Spinal cord (tissue), 10 donors: ENCODE measurements around the gene KRTAP10-10. TPM values are rescaled to one million over a fixed set of nuclear protein-coding genes. Genes with fewer than 3 reads are reported as not detected.
"Not testable (repeated sequence)": the region's sequence is repeated elsewhere in the genome, so short reads cannot be mapped to it uniquely, and the experiment has no call there.

ENCODE experiments used
- DNase-seq, 6 donors: peaks; one replicate each; pipeline versions ENCODE4 v3.0.0 to v3.0.0-alpha.2; 2013 to 2015; ENCODE audit warnings: low spot score in 6 of 6, low read depth in 4 of 6
- H3K27ac ChIP-seq: one replicate; pipeline ENCODE4 v1.5.1; 2013; ENCODE audit warnings: low read depth, low read length, control low read depth
- H3K27me3 ChIP-seq: one replicate; pipeline ENCODE4 v1.6.1; 2013; ENCODE audit warnings: low read length; ENCODE audit not compliant: control insufficient read depth, insufficient read depth
- H3K36me3 ChIP-seq: one replicate; pipeline ENCODE4 v1.6.1; 2013; ENCODE audit warnings: low read length; ENCODE audit not compliant: control insufficient read depth, insufficient read depth
- H3K4me1 ChIP-seq: one replicate; pipeline ENCODE4 v1.6.1; 2013; ENCODE audit warnings: low read length; ENCODE audit not compliant: control insufficient read depth, insufficient read depth
- H3K4me3 ChIP-seq: one replicate; pipeline ENCODE4 v1.5.1; 2013; ENCODE audit warnings: low read depth, low read length, control low read depth
- H3K9me3 ChIP-seq: one replicate; pipeline ENCODE4 v1.6.1; 2013; ENCODE audit warnings: low read length; ENCODE audit not compliant: control insufficient read depth, insufficient read depth
- WGBS: methylation state at CpG from one replicate; pipeline ENCODE4 v1.1.5; 2013; ENCODE audit warnings: missing lambda C conversion rate; ENCODE audit not compliant: insufficient coverage; 5-methylcytosine and 5-hydroxymethylcytosine counted together
- polyA plus RNA-seq, 2 donors: library from polyadenylated mRNA; unstranded; fragments of 120-200 nt; gene quantifications; one replicate each; pipeline ENCODE4 v1.2.1, GENCODE V29; 2013; ENCODE audit not compliant: insufficient read length in 2 of 2
- total RNA-seq, 2 donors: library from RNA; depleted of rRNA in 1 of 2; stranded (reverse); fragments of 120-200 nt in 1 of 2; fragments of >200 nt in 1 of 2; gene quantifications; one replicate each; pipeline versions ENCODE4 v1.2.3 to v1.2.4, GENCODE V29; 2013 to 2014
- donor health status: healthy.

KRTAP10-10 gene
- total and polyA plus RNA-seq, 4 donors, result not detected

- not testable (repeated sequence) for DNase-seq, H3K9me3 ChIP-seq, H3K27me3 ChIP-seq
These were observed 744 bp downstream of the KRTAP10-10 start for GRCh38 chr21:44637851-44638348.

GRCh38 chr21:44638506-44639330 is 1.6 kb downstream of the KRTAP10-10 start:
- DNase-seq, H3K27me3 ChIP-seq, H3K4me1 ChIP-seq, H3K27ac ChIP-seq, H3K4me3 ChIP-seq, H3K36me3 ChIP-seq, H3K9me3 ChIP-seq: not testable (repeated sequence)
- WGBS, result 90% methylated on average over 15 of the region's 21 CpGs

More at GRCh38 chr21:44637851-44638348, 744 bp downstream of the KRTAP10-10 start:
- not testable (repeated sequence) for H3K36me3 ChIP-seq, H3K4me3 ChIP-seq, H3K27ac ChIP-seq, H3K4me1 ChIP-seq
- 58% methylated on average over 3 of the region's 12 CpGs for WGBS

GRCh38 chr21:44639331-44639655 is 2.1 kb downstream of the KRTAP10-10 start:
- no peak for DNase-seq
- peaks cover 5% of the 10 kb centered on the region for H3K9me3 ChIP-seq
- no peaks in the 10 kb centered on the region for H3K36me3 ChIP-seq
- H3K4me1 ChIP-seq, result peaks cover 8% of the 10 kb centered on the region
- no peak overlapping the region for H3K4me3 ChIP-seq
- H3K27ac ChIP-seq, result no peak overlapping the region
- no peaks in the 10 kb centered on the region for H3K27me3 ChIP-seq
- WGBS, result 89% methylated on average over 12 of the region's 12 CpGs

- Histone ChIP-seq H3K4me3 (no peak overlapping the region), H3K4me1 (peaks cover 8% of the 10 kb centered on the region), H3K27me3 (no peaks in the 10 kb centered on the region), H3K27ac (no peak overlapping the region), H3K36me3 (no peaks in the 10 kb centered on the region), H3K9me3 (peaks cover 7% of the 10 kb centered on the region)
- 83% methylated on average over 4 of the region's 5 CpGs for WGBS
- DNase-seq, result no peak
These were observed 3.6 kb downstream of the KRTAP10-10 start for GRCh38 chr21:44640761-44641160.

- Histone ChIP-seq H3K4me1 (peaks cover 8% of the 10 kb centered on the region), H3K9me3 (peaks cover 7% of the 10 kb centered on the region), H3K27ac (no peak overlapping the region), H3K36me3 (no peaks in the 10 kb centered on the region), H3K27me3 (no peaks in the 10 kb centered on the region), H3K4me3 (no peak overlapping the region)
- 58% methylated on average over 11 of the region's 14 CpGs for WGBS
- peak in 1 of 6 donors; percentile 59 for DNase-seq
These were observed 6.7 kb downstream of the KRTAP10-10 start for GRCh38 chr21:44643741-44644310.

- Histone ChIP-seq H3K36me3 (no peaks in the 10 kb centered on the region), H3K27ac (no peak overlapping the region), H3K4me3 (no peak overlapping the region), H3K9me3 (peaks cover 7% of the 10 kb centered on the region), H3K4me1 (peaks cover 8% of the 10 kb centered on the region), H3K27me3 (no peaks in the 10 kb centered on the region)
- WGBS, result no CpG with 5 or more reads among the region's 2 CpGs
- no peak for DNase-seq
These were observed 7.7 kb downstream of the KRTAP10-10 start for GRCh38 chr21:44644878-44645277.

- H3K4me3 ChIP-seq, H3K27me3 ChIP-seq, H3K27ac ChIP-seq, H3K36me3 ChIP-seq, H3K9me3 ChIP-seq, H3K4me1 ChIP-seq: not testable (repeated sequence)
- DNase-seq, result peak in 1 of 6 donors; percentile 10
- WGBS, result 68% methylated on average over 21 of the region's 21 CpGs
These were observed 9.4 kb downstream of the KRTAP10-10 start, which contains the start of gene KRTAP10-11 for GRCh38 chr21:44646366-44647221. KRTAP10-11 (plus strand) TSS chr21:44646414; CDS start chr21:44646459, 45 bp downstream.

GRCh38 chr21:44647222-44647552 is 10.0 kb downstream of the KRTAP10-10 start:
- Histone ChIP-seq H3K9me3 (peaks cover 6% of the 10 kb centered on the region), H3K27ac (no peak overlapping the region), H3K4me3 (no peak overlapping the region), H3K4me1 (peaks cover 8% of the 10 kb centered on the region), H3K36me3 (no peaks in the 10 kb centered on the region), H3K27me3 (no peaks in the 10 kb centered on the region)
- DNase-seq, result peak in 2 of 6 donors; percentile 24 to 27
- 36% methylated on average over 8 of the region's 8 CpGs for WGBS

GRCh38 chr21:44648557-44649311 is 11.6 kb downstream of the KRTAP10-10 start:
- Histone ChIP-seq H3K27ac (no peak overlapping the region), H3K27me3 (no peaks in the 10 kb centered on the region), H3K4me3 (no peak overlapping the region), H3K36me3 (no peaks in the 10 kb centered on the region), H3K9me3 (peaks cover 6% of the 10 kb centered on the region), H3K4me1 (peaks cover 8% of the 10 kb centered on the region)
- 81% methylated on average over 30 of the region's 33 CpGs for WGBS
- no peak for DNase-seq
